Ovary (tissue), 9 donors: ENCODE measurements around the gene TRA2B. TPM values are rescaled to one million over a fixed set of nuclear protein-coding genes. Genes with fewer than 3 reads are reported as not detected.

ENCODE experiments used
- DNase-seq, 5 donors: peaks; one replicate each; pipeline ENCODE4 v3.0.0-alpha.2; 2019 to 2020
- H3K27ac ChIP-seq, 2 donors: fragments of 200-600 bp; one replicate each; pipeline versions ENCODE4 v1.5.1 to v1.8.0; 2019 to 2022
- H3K27me3 ChIP-seq: fragments of 200-600 bp; one replicate; pipeline ENCODE4 v1.8.0; 2022
- H3K36me3 ChIP-seq: fragments of 200-600 bp; sonication (generic); one replicate; pipeline ENCODE4 v1.5.1; 2019
- H3K4me1 ChIP-seq: one replicate; pipeline ENCODE4 v1.8.1; 2013; ENCODE audit warnings: mild to moderate bottlenecking, moderate library complexity; ENCODE audit not compliant: insufficient read depth
- H3K4me3 ChIP-seq: fragments of 200-600 bp; sonication (generic); one replicate; pipeline ENCODE4 v1.5.1; 2017
- H3K9me3 ChIP-seq, 2 donors: fragments of 200-600 bp in 1 of 2; sonication (generic) in 1 of 2; one replicate each; pipeline versions ENCODE4 v1.5.1 to v1.8.1; 2013 to 2019; ENCODE audit warnings: mild to moderate bottlenecking in 1 of 2, moderate library complexity in 1 of 2
- CTCF ChIP-seq, 3 donors: fragments of 450-650 bp in 2 of 3; fragments of 200-600 bp in 1 of 3; IDR thresholded peaks; one replicate each; pipeline versions ENCODE4 v1.5.1 to v1.8.0; 2016 to 2022; ENCODE audit warnings: antibody characterized with exemption in 3 of 3, mild to moderate bottlenecking in 1 of 3
- EP300 ChIP-seq: sonication (generic); formaldehyde crosslinking; IDR thresholded peaks from one replicate; pipeline ENCODE4 v1.6.1; 2017; ENCODE audit warnings: antibody characterized with exemption
- POLR2A ChIP-seq: fragments of 450-650 bp; IDR thresholded peaks from one replicate; pipeline ENCODE4 v1.6.1; 2017; ENCODE audit warnings: antibody characterized with exemption, mild to moderate bottlenecking, moderate library complexity
- WGBS, 3 donors: extraction: QIAGEN DNeasy Blood & Tissue Kit in 1 of 3; methylation state at CpG; one replicate each; pipeline versions ENCODE4 v1.1.5 to v1.1.7; 2013 to 2017; 5-methylcytosine and 5-hydroxymethylcytosine counted together
- intact Hi-C, 4 donors: fragments of 100-400 bp; cut with DNase I; formaldehyde crosslinking; loops; one replicate each; pipeline versions ENCODE4 v1.11.0 to v1.15.1; 2022 to 2023
- polyA plus RNA-seq, 2 donors: library from polyadenylated mRNA; stranded (reverse); fragments of 200-250 nt in 1 of 2; fragments of 350-450 nt in 1 of 2; fragmentation: Illumina TruSeq in 1 of 2; extraction: RNeasy Lipid Tissue Mini Kit (QIAGEN cat#74804) in 1 of 2; gene quantifications; one replicate each; pipeline ENCODE4 v1.2.3, GENCODE V29; 2013 to 2014
- total RNA-seq, 7 donors: library from RNA; depleted of rRNA in 2 of 7; stranded (reverse); fragments of >200 nt in 2 of 7; fragmentation: NEBNext Ultra II Directional in 3 of 7; extraction: Animal tissue kit (Norgen Biotek cat#: 25700) in 3 of 7; gene quantifications; one replicate each; pipeline versions ENCODE4 v1.1.0 to v1.2.4, GENCODE V29; 2016 to 2023
- donor health status: DM: no; HTN: no; CAD: no; lungs with moderate emphysema.
- donor health status: DM: no; HTN: no; CAD: no.
- donor health status: Bipolar disorder and iron deficiency.
- donor health status: DM: yes; HTN: yes; CAD: no.
- donor health status: DM: no; HTN: no; CAD: no.
- donor health status: DM: yes; HTN: yes; CAD: no.

Gene TRA2B
- total and polyA plus RNA-seq, 9 donors = 83.0 to 158 (median 119) TPM

DNA sequence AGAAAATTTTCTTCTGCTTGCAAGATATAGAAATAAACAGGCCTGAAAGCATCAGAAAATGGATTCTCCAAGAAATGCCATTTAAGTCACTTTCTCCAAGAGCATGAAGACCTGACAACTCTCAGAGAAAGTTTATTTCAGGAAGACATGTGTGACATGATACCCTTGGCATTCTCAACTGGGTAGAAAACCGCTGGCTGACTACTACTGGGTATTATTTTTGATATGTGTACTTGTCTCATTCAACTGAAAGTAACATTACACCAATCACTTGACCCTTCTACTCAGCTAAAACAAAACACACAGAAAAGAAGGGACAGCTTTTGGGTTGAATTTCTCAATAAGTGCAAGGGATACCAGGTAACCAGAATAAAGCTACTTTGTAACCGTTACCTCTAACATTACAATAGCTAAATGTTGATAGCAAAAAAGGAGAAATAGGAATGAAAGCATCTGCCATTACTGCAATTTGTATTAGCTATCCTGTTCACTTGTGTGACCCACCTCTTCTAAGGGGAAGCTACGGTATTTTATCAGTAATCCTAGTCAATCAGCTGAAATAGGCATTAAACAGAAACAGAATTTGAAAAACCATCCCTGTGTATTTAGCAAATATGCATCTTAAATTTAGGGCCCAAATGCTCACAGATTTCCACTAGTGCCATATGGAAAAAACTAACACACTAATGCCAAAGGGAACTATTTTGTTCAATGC, 7.3 kb downstream of the TRA2B start:
- no peak for TF ChIP-seq EP300
- TF ChIP-seq POLR2A = no peak
- no peak for TF ChIP-seq CTCF (IDR thresholded peaks at IDR 0.05)
- Histone ChIP-seq H3K4me1 (peaks cover 23% of the 10 kb centered on the region), H3K9me3 (no peaks in the 10 kb centered on the region), H3K27ac (no peak overlapping the region), H3K4me3 (no peak overlapping the region), H3K27me3 (no peaks in the 10 kb centered on the region), H3K36me3 (no peaks in the 10 kb centered on the region)
- 44 to 48% (median 48%) methylated on average over 3 of the region's 3 CpGs for WGBS, 3 donors
- DNase-seq = no peak
- intact Hi-C loops = loop anchor here in 2 of 4 donors (10.0 kb wide), 2 partner anchors 106 to 854 kb away; partner anchors contain the start of genes EIF4A2 (in 1 of the 2) and IGF2BP2 (in 1 of the 2)

DNA sequence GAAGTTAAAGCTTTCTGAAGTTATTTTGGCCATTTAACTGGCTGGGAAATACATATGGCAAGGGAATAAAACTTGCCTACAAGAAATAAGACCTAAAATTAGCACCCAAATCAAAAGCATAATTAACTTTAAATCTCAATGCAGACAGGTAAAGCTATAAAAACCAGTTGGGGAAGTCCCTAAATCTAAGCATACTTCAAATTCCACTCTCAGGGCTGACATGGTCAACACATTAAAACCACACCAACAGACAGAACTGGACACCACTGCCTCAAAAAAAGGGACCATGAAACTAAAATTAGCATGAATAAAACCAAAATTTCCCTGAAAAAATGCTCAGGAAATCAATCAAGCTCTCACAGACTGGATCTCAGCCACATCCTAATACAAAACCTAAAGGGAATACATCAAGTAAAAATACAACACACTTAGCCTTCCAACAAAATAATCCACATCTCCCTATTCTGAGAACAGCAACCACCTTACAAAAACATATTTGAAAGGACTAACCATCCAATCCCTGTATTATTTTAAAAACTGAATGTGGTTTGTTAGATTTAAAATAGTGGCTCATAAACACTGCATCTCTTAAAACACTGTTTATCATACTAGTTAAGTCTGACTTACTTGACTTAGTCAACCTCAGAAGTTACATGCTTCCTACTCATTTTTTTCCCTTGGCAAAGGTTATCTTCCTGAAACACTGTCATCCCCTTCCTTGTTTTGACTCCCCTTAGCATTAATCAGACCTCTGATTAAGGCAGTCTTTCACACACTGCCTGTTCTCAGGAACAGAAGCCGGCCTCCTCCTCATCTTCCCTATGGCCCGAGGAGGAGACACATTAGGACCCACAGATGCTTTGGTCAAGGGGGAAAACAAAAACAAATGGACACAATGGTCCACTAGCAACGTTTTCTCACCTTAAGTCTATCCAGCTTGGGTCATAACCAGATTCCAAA, 8.3 kb downstream of the TRA2B start:
- Histone ChIP-seq H3K27ac (no peak overlapping the region), H3K9me3 (no peaks in the 10 kb centered on the region), H3K36me3 (no peaks in the 10 kb centered on the region), H3K4me3 (peak overlapping the region; percentile 5), H3K27me3 (no peaks in the 10 kb centered on the region), H3K4me1 (peaks cover 23% of the 10 kb centered on the region)
- WGBS, 3 donors = 6 to 14% (median 8%) methylated on average over 3 of the region's 3 CpGs
- TF ChIP-seq POLR2A (no peak), EP300 (no peak), CTCF (IDR thresholded peaks at IDR 0.05) (no peak)
- no peak for DNase-seq
- intact Hi-C loops = loop anchor here in 2 of 4 donors (10.0 kb wide), 2 partner anchors 105 to 855 kb away; partner anchors contain the start of genes EIF4A2 (in 1 of the 2) and IGF2BP2 (in 1 of the 2)

- Histone ChIP-seq H3K4me1 (peaks cover 23% of the 10 kb centered on the region), H3K36me3 (no peaks in the 10 kb centered on the region), H3K27ac (no peak overlapping the region), H3K27me3 (no peaks in the 10 kb centered on the region), H3K9me3 (no peaks in the 10 kb centered on the region), H3K4me3 (peak overlapping the region; percentile 1)
- WGBS, 3 donors = 9 to 10% (median 10%) methylated on average over 1 of the region's 1 CpG
- intact Hi-C loops = no loop called here
- TF ChIP-seq CTCF (IDR thresholded peaks at IDR 0.05) = no peak
- TF ChIP-seq EP300 = no peak
- TF ChIP-seq POLR2A = no peak
- no peak for DNase-seq
These were observed 9.3 kb downstream of the TRA2B start for GRCh38 chr3:185928496-185928895.

- Histone ChIP-seq H3K27me3 (no peaks in the 10 kb centered on the region), H3K4me1 (peaks cover 21% of the 10 kb centered on the region), H3K4me3 (no peak overlapping the region), H3K36me3 (no peaks in the 10 kb centered on the region), H3K9me3 (no peaks in the 10 kb centered on the region), H3K27ac (no peak overlapping the region)
- DNase-seq = no peak
- 7 to 18% (median 15%) methylated on average over 1 of the region's 1 CpG for WGBS, 3 donors
- intact Hi-C loops = no loop called here
- no peak for TF ChIP-seq EP300
- no peak for TF ChIP-seq CTCF (IDR thresholded peaks at IDR 0.05)
- no peak for TF ChIP-seq POLR2A
These were observed 10.2 kb downstream of the TRA2B start for GRCh38 chr3:185927501-185928200.
